Motor neuron (in vitro differentiated cells): Measurements from ENCODE around the gene DCLRE1B. TPM values are rescaled to one million over a fixed set of nuclear protein-coding genes. Genes with fewer than 3 reads are reported as not detected.

ENCODE experiments used
- ATAC-seq, 8 experiments: fragments of 200-7000 bp; cut with Tn5 transposase; replicated peaks in 6 of 8; 2 replicates each; pipeline ENCODE4 v1.8.0; 2021; ENCODE audit warnings: mild to moderate bottlenecking in 8 of 8, moderate library complexity in 8 of 8
- H3K27ac ChIP-seq, 2 donors: fragments of 250-450 bp; sonication (Bioruptor Pico); 2 replicates each; pipeline ENCODE4 v1.9.0; 2021; ENCODE audit warnings: antibody characterized with exemption in 2 of 2, mild to moderate bottlenecking in 2 of 2, moderate library complexity in 1 of 2
- H3K4me1 ChIP-seq, 2 donors: fragments of 250-450 bp; sonication (Bioruptor Pico); replicated peaks in 1 of 2; 2 replicates each; pipeline ENCODE4 v1.6.1; 2021; ENCODE audit warnings: antibody characterized with exemption in 2 of 2, mild to moderate bottlenecking in 2 of 2, moderate library complexity in 1 of 2
- H3K4me3 ChIP-seq, 5 donors: fragments of 250-450 bp; sonication (Bioruptor Pico); 2 replicates each; pipeline ENCODE4 v1.9.0; 2021; ENCODE audit warnings: antibody characterized with exemption in 5 of 5, mild to moderate bottlenecking in 5 of 5, moderate library complexity in 4 of 5
- WGBS, 10 experiments: fragments of 450-650 bp; shearing (Covaris generic); methylation state at CpG; one replicate each; pipeline ENCODE4 v1.0.0; 2022; 5-methylcytosine and 5-hydroxymethylcytosine counted together
- in situ Hi-C, 9 experiments: fragments of 400-800 bp; cut with MboI; loops; one replicate each; pipeline ENCODE4 v1.15.0; 2021; ENCODE audit warnings: low sequenced_read_pairs in 9 of 9, low pct_unique_long_range_greater_than_20kb in 2 of 9; ENCODE audit not compliant: unreplicated experiment in 9 of 9
- total RNA-seq, 8 experiments: library from RNA; unstranded; fragments of 300-600 nt; gene quantifications; 2 replicates each; pipeline versions ENCODE4 v1.2.3 to v1.2.4, GENCODE V29; 2022

The DCLRE1B gene
- total RNA-seq, 8 experiments from 2014 or later = 1.6 to 14.2 (median 6.4) TPM

GRCh38 chr1:113935176-113935575 lies 30.1 kb downstream of the DCLRE1B start:
- Histone ChIP-seq H3K27ac (no peak overlapping the region), H3K4me3 (no peak overlapping the region), H3K4me1 (peaks cover 4 to 13% of the 10 kb centered on the region in 2 donors)
- ATAC-seq = no peak
- 80 to 100% (median 100%) methylated on average over 1 of the region's 1 CpG; no CpG with 5 or more reads in 4 of the 10 experiments for WGBS, 10 experiments
- in situ Hi-C loops = no loop called here

- no peak for ATAC-seq
- Histone ChIP-seq H3K4me3 (no peak overlapping the region), H3K4me1 (peaks cover 4 to 9% of the 10 kb centered on the region in 2 donors), H3K27ac (no peak overlapping the region)
- 20 to 100% (median 72%) methylated on average over 1 of the region's 1 CpG; no CpG with 5 or more reads in 4 of the 10 experiments for WGBS, 10 experiments
- in situ Hi-C loops = no loop called here
Observed at GRCh38 chr1:113935970-113936369, 30.8 kb downstream of the DCLRE1B start.

GRCh38 chr1:113937146-113937545 lies 32.0 kb downstream of the DCLRE1B start:
- ATAC-seq = no peak
- no peak overlapping the region for H3K4me3 ChIP-seq
- no peaks in the 10 kb centered on the region for H3K4me1 ChIP-seq
- WGBS, 10 experiments = 67 to 100% (median 80%) methylated on average over 1 of the region's 1 CpG; no CpG with 5 or more reads in 1 of the 10 experiments
- H3K27ac ChIP-seq = no peak overlapping the region
- in situ Hi-C loops = no loop called here

- no peaks in the 10 kb centered on the region for H3K4me1 ChIP-seq
- in situ Hi-C loops = no loop called here
- WGBS, 10 experiments = 67 to 100% (median 75%) methylated on average over 1 to 5 of the region's 5 CpGs; no CpG with 5 or more reads in 2 of the 10 experiments
Observed at GRCh38 chr1:113938192-113938591, 33.1 kb downstream of the DCLRE1B start.

GRCh38 chr1:113940365-113941244 lies 35.5 kb downstream of the DCLRE1B start:
- no peak for ATAC-seq
- no peak overlapping the region for H3K27ac ChIP-seq
- no peaks in the 10 kb centered on the region for H3K4me1 ChIP-seq
- in situ Hi-C loops = no loop called here
- WGBS, 10 experiments = 0 to 93% (median 90%) methylated on average over 1 to 16 of the region's 16 CpGs; no CpG with 5 or more reads in 2 of the 10 experiments
- H3K4me3 ChIP-seq = no peak overlapping the region

More at GRCh38 chr1:113938192-113938591, 33.1 kb downstream of the DCLRE1B start:
- Histone ChIP-seq H3K4me3 (no peak overlapping the region), H3K27ac (no peak overlapping the region)
- ATAC-seq = no peak

GRCh38 chr1:113941245-113941559 lies 36.1 kb downstream of the DCLRE1B start:
- no peak overlapping the region for H3K27ac ChIP-seq
- H3K4me3 ChIP-seq = no peak overlapping the region
- no peak for ATAC-seq
- no peaks in the 10 kb centered on the region for H3K4me1 ChIP-seq
- in situ Hi-C loops = no loop called here
- 79 to 96% (median 91%) methylated on average over 2 to 7 of the region's 7 CpGs; no CpG with 5 or more reads in 1 of the 10 experiments for WGBS, 10 experiments

GRCh38 chr1:113942527-113942926 lies 37.4 kb downstream of the DCLRE1B start:
- H3K4me3 ChIP-seq = no peak overlapping the region
- no peak for ATAC-seq
- in situ Hi-C loops = no loop called here
- H3K4me1 ChIP-seq = peaks cover 7 to 9% of the 10 kb centered on the region in 2 donors
- H3K27ac ChIP-seq = no peak overlapping the region

GRCh38 chr1:113943028-113943811 lies 38.1 kb downstream of the DCLRE1B start:
- Histone ChIP-seq H3K4me1 (peaks cover 7 to 9% of the 10 kb centered on the region in 2 donors), H3K4me3 (no peak overlapping the region), H3K27ac (no peak overlapping the region)
- peak in 1 of 8 experiments; percentile 28 for ATAC-seq
- in situ Hi-C loops = no loop called here

- no peak for ATAC-seq
- peaks cover 7 to 9% of the 10 kb centered on the region in 2 donors for H3K4me1 ChIP-seq
- H3K4me3 ChIP-seq = no peak overlapping the region
- H3K27ac ChIP-seq = no peak overlapping the region
- WGBS, 10 experiments = 92 to 100% (median 100%) methylated on average over 1 of the region's 1 CpG; no CpG with 5 or more reads in 2 of the 10 experiments
- in situ Hi-C loops = no loop called here
Observed at GRCh38 chr1:113945329-113945728, 40.2 kb downstream of the DCLRE1B start.

GRCh38 chr1:113946112-113946511 lies 41.0 kb downstream of the DCLRE1B start:
- ATAC-seq = no peak
- in situ Hi-C loops = no loop called here
- 63 to 100% (median 89%) methylated on average over 1 of the region's 1 CpG; no CpG with 5 or more reads in 5 of the 10 experiments for WGBS, 10 experiments
- Histone ChIP-seq H3K4me3 (no peak overlapping the region), H3K4me1 (peaks cover 7 to 9% of the 10 kb centered on the region in 2 donors), H3K27ac (no peak overlapping the region)

- ATAC-seq = peak in 1 of 8 experiments; percentile 65
- no peak overlapping the region for H3K27ac ChIP-seq
- WGBS, 10 experiments = 60 to 94% (median 73%) methylated on average over 1 to 3 of the region's 3 CpGs
- peaks cover 7 to 9% of the 10 kb centered on the region in 2 donors for H3K4me1 ChIP-seq
- no peak overlapping the region for H3K4me3 ChIP-seq
- in situ Hi-C loops = no loop called here
Observed at GRCh38 chr1:113946678-113947387, 41.7 kb downstream of the DCLRE1B start.

- Histone ChIP-seq H3K4me1 (peaks cover 7 to 9% of the 10 kb centered on the region in 2 donors), H3K4me3 (no peak overlapping the region), H3K27ac (no peak overlapping the region)
- in situ Hi-C loops = no loop called here
- 21 to 93% (median 63%) methylated on average over 1 to 3 of the region's 3 CpGs for WGBS, 10 experiments
- no peak for ATAC-seq
Observed at GRCh38 chr1:113947388-113948107, 42.4 kb downstream of the DCLRE1B start.
